ENCODE data around the gene BHLHA9. TPM values are rescaled to one million over a fixed set of nuclear protein-coding genes. Genes with fewer than 3 reads are reported as not detected.

Gene BHLHA9
- total and polyA plus RNA-seq, 2 experiments from 2014 or later: not detected

- 64% methylated on average over 9 of the region's 9 CpGs for WGBS (ENCODE audit: low lambda C conversion rate, missing lambda C conversion rate)
- H3K4me3 ChIP-seq: no peak overlapping the region
Observed at GRCh38 chr17:1312261-1312870, 42.1 kb downstream of the BHLHA9 start.

GRCh38 chr17:1313270-1314005 lies 43.2 kb downstream of the BHLHA9 start:
- Histone ChIP-seq H3K27ac (no peak overlapping the region), H3K9me3 (ENCODE audit: low read depth) (no peaks in the 10 kb centered on the region), H2AFZ (no peak overlapping the region), H3K4me1 (ENCODE audit: insufficient read depth) (no peaks in the 10 kb centered on the region), H3K36me3 (replicated peaks; ENCODE audit: insufficient read depth, low read depth) (no peaks in the 10 kb centered on the region), H3K9me2 (replicated peaks; ENCODE audit: insufficient read depth) (no peaks in the 10 kb centered on the region), H3K27me3 (peaks cover 7% of the 10 kb centered on the region), H4K20me1 (ENCODE audit: insufficient read depth, poor library complexity, severe bottlenecking) (no peaks in the 10 kb centered on the region), H3K79me2 (no peaks in the 10 kb centered on the region), H3K4me3 (no peak overlapping the region), H3K4me2 (no peak overlapping the region)
- TF ChIP-seq CTCF (IDR thresholded peaks at IDR 0.05; ENCODE audit: poor library complexity) (no peak), EZH2phosphoT487 (IDR thresholded peaks at IDR 0.05; ENCODE audit: low read depth, severe bottlenecking, unreplicated experiment) (no peak), EZH2 (IDR thresholded peaks at IDR 0.05; ENCODE audit: borderline replicate concordance) (no peak)
- no peak for DNase-seq (ENCODE audit: low spot score)
- WGBS (ENCODE audit: low lambda C conversion rate, missing lambda C conversion rate): 88% methylated on average over 8 of the region's 8 CpGs

More at GRCh38 chr17:1312261-1312870, 42.1 kb downstream of the BHLHA9 start:
- Histone ChIP-seq H3K79me2 (no peaks in the 10 kb centered on the region), H3K9me3 (ENCODE audit: low read depth) (no peaks in the 10 kb centered on the region), H3K4me1 (ENCODE audit: insufficient read depth) (no peaks in the 10 kb centered on the region), H3K4me2 (no peak overlapping the region), H4K20me1 (ENCODE audit: insufficient read depth, poor library complexity, severe bottlenecking) (no peaks in the 10 kb centered on the region), H3K27me3 (peaks cover 7% of the 10 kb centered on the region), H3K27ac (no peak overlapping the region), H2AFZ (no peak overlapping the region), H3K9me2 (replicated peaks; ENCODE audit: insufficient read depth) (no peaks in the 10 kb centered on the region), H3K36me3 (replicated peaks; ENCODE audit: insufficient read depth, low read depth) (no peaks in the 10 kb centered on the region)
- TF ChIP-seq EZH2phosphoT487 (IDR thresholded peaks at IDR 0.05; ENCODE audit: low read depth, severe bottlenecking, unreplicated experiment): no peak
- TF ChIP-seq CTCF (IDR thresholded peaks at IDR 0.05; ENCODE audit: poor library complexity): no peak
- no peak for TF ChIP-seq EZH2 (IDR thresholded peaks at IDR 0.05; ENCODE audit: borderline replicate concordance)
- peak; percentile 58 for DNase-seq (ENCODE audit: low spot score)

GRCh38 chr17:1315409-1315808 lies 45.2 kb downstream of the BHLHA9 start:
- Histone ChIP-seq H3K4me3 (no peak overlapping the region), H3K4me2 (no peak overlapping the region), H3K36me3 (replicated peaks; ENCODE audit: insufficient read depth, low read depth) (no peaks in the 10 kb centered on the region), H3K27ac (no peak overlapping the region), H3K9me3 (ENCODE audit: low read depth) (no peaks in the 10 kb centered on the region), H3K4me1 (ENCODE audit: insufficient read depth) (no peaks in the 10 kb centered on the region), H3K27me3 (peaks cover 7% of the 10 kb centered on the region), H2AFZ (no peak overlapping the region), H3K9me2 (replicated peaks; ENCODE audit: insufficient read depth) (no peaks in the 10 kb centered on the region), H3K79me2 (no peaks in the 10 kb centered on the region), H4K20me1 (ENCODE audit: insufficient read depth, poor library complexity, severe bottlenecking) (no peaks in the 10 kb centered on the region)
- DNase-seq (ENCODE audit: low spot score): no peak
- TF ChIP-seq EZH2phosphoT487 (IDR thresholded peaks at IDR 0.05; ENCODE audit: low read depth, severe bottlenecking, unreplicated experiment) (no peak), CTCF (IDR thresholded peaks at IDR 0.05; ENCODE audit: poor library complexity) (no peak), EZH2 (IDR thresholded peaks at IDR 0.05; ENCODE audit: borderline replicate concordance) (no peak)
- WGBS (ENCODE audit: low lambda C conversion rate, missing lambda C conversion rate): 80% methylated on average over 10 of the region's 10 CpGs
